PC-9 (cell line): Measurements from ENCODE around the gene MYO7B. TPM values are rescaled to one million over a fixed set of nuclear protein-coding genes. Genes with fewer than 3 reads are reported as not detected.

Source experiments
- BruUV-seq: library from RNA; stranded (reverse); fragments of 400-500 nt; replicated peaks from 2 replicates; lab custom pipeline; 2021; lab: Mats Ljungman, UMichigan
- CTCF ChIA-PET: fragments of 300-600 bp; sonication (Branson Sonifier 250); formaldehyde crosslinking; loops from one replicate; lab custom pipeline; 2022; ENCODE audit warnings: antibody characterized with exemption; lab: Charles Lee
- POLR2A ChIA-PET: fragments of 300-600 bp; sonication (Branson Sonifier 250); formaldehyde crosslinking; loops from one replicate; lab custom pipeline; 2022; ENCODE audit warnings: antibody characterized with exemption; ENCODE audit not compliant: unreplicated experiment; lab: Charles Lee
- DNase-seq, 2 experiments: peaks; one replicate each; pipeline versions ENCODE4 v3.0.0 to v3.0.0-alpha.2; 2015 to 2022; ENCODE audit warnings: mixed read lengths in 1 of 2
- H2AFZ ChIP-seq: fragments of 200-600 bp; sonication (generic); 2 replicates; pipeline ENCODE4 v1.8.1; 2017; ENCODE audit warnings: antibody characterized with exemption
- H3F3A ChIP-seq: fragments of 200-600 bp; sonication (generic); 2 replicates; pipeline ENCODE4 v1.8.1; 2017; ENCODE audit warnings: antibody characterized with exemption, mild to moderate bottlenecking, low read depth; ENCODE audit not compliant: insufficient read depth
- H3K27ac ChIP-seq: fragments of 200-600 bp; sonication (generic); 2 replicates; pipeline ENCODE4 v1.6.1; 2016; ENCODE audit warnings: mixed run types
- H3K27me3 ChIP-seq: fragments of 200-600 bp; sonication (generic); 2 replicates; pipeline ENCODE4 v1.6.1; 2016; ENCODE audit warnings: low read depth, mixed run types; ENCODE audit not compliant: insufficient read depth
- H3K36me3 ChIP-seq: fragments of 200-600 bp; sonication (generic); 2 replicates; pipeline ENCODE4 v1.6.1; 2016; ENCODE audit warnings: low read depth, mixed run types
- H3K4me1 ChIP-seq: fragments of 200-600 bp; sonication (generic); replicated peaks from 2 replicates; pipeline ENCODE4 v1.6.1; 2016; ENCODE audit warnings: mixed run types; ENCODE audit not compliant: insufficient read depth
- H3K4me2 ChIP-seq: fragments of 200-600 bp; sonication (generic); 2 replicates; pipeline ENCODE4 v1.6.1; 2017; ENCODE audit warnings: mixed run types
- H3K4me3 ChIP-seq: fragments of 200-600 bp; sonication (generic); 2 replicates; pipeline ENCODE4 v1.6.1; 2016; ENCODE audit warnings: mixed run types
- H3K79me2 ChIP-seq: fragments of 200-600 bp; sonication (generic); 2 replicates; pipeline ENCODE4 v1.6.1; 2017; ENCODE audit warnings: low read depth, mixed run types
- H3K9me2 ChIP-seq: fragments of 200-600 bp; sonication (generic); 2 replicates; pipeline ENCODE4 v1.8.1; 2017; ENCODE audit warnings: mild to moderate bottlenecking; ENCODE audit not compliant: insufficient read depth
- H3K9me3 ChIP-seq: fragments of 200-600 bp; sonication (generic); 2 replicates; pipeline ENCODE4 v1.8.1; 2016; ENCODE audit warnings: low read depth; ENCODE audit not compliant: insufficient read depth
- H4K20me1 ChIP-seq: fragments of 200-600 bp; sonication (generic); 2 replicates; pipeline ENCODE4 v1.8.1; 2017; ENCODE audit not compliant: insufficient read depth
- CTCF ChIP-seq: fragments of 200-600 bp; sonication (generic); conservative IDR thresholded peaks from 2 replicates; pipeline ENCODE4 v1.6.1; 2017; ENCODE audit warnings: mixed run types, antibody characterized with exemption, mild to moderate bottlenecking, moderate library complexity
- EZH2 ChIP-seq: fragments of 200-600 bp; sonication (generic); IDR thresholded peaks from 2 replicates; pipeline ENCODE4 v1.8.0; 2017; ENCODE audit warnings: antibody characterized with exemption, low read depth
- intact Hi-C: fragments of 100-400 bp; cut with micrococcal nuclease; formaldehyde crosslinking; loops from one replicate; pipeline ENCODE4 v1.10.0; 2022; ENCODE audit not compliant: unreplicated experiment
- total RNA-seq: library from RNA; stranded (reverse); gene quantifications from 2 replicates; pipeline ENCODE4 v1.2.3, GENCODE V29; 2021

The MYO7B gene
- total RNA-seq, 1 experiment from 2014 or later = not detected

- Histone ChIP-seq H3K4me2 (no peak overlapping the region), H3K79me2 (no peaks in the 10 kb centered on the region), H3F3A (no peaks in the 10 kb centered on the region), H3K27ac (no peak overlapping the region), H3K4me3 (no peak overlapping the region), H3K9me3 (no peaks in the 10 kb centered on the region), H3K4me1 (no peaks in the 10 kb centered on the region), H3K9me2 (no peaks in the 10 kb centered on the region), H3K27me3 (peaks cover 67% of the 10 kb centered on the region), H3K36me3 (no peaks in the 10 kb centered on the region), H2AFZ (no peak overlapping the region), H4K20me1 (no peaks in the 10 kb centered on the region)
- TF ChIP-seq EZH2 = no peak
- no peak for TF ChIP-seq CTCF
- DNase-seq = no peak
- ChIA-PET POLR2A (no interaction called here), CTCF (no interaction called here)
- intact Hi-C loops = no loop called here
- BruUV-seq = no TSS peak
These were observed 10.3 kb downstream of the MYO7B start for GRCh38 chr2:127545796-127546195.

GRCh38 chr2:127546797-127547196 is 11.3 kb downstream of the MYO7B start:
- intact Hi-C loops = no loop called here
- DNase-seq = no peak
- Histone ChIP-seq H4K20me1 (no peaks in the 10 kb centered on the region), H3K4me1 (no peaks in the 10 kb centered on the region), H3K27ac (no peak overlapping the region), H3F3A (no peaks in the 10 kb centered on the region), H3K9me3 (no peaks in the 10 kb centered on the region), H3K36me3 (no peaks in the 10 kb centered on the region), H3K79me2 (no peaks in the 10 kb centered on the region), H3K9me2 (no peaks in the 10 kb centered on the region), H2AFZ (no peak overlapping the region), H3K4me2 (no peak overlapping the region), H3K4me3 (no peak overlapping the region), H3K27me3 (peaks cover 57% of the 10 kb centered on the region)
- no TSS peak for BruUV-seq
- ChIA-PET POLR2A (no interaction called here), CTCF (no interaction called here)
- TF ChIP-seq CTCF (no peak), EZH2 (no peak)

- ChIA-PET CTCF (no interaction called here), POLR2A (interaction anchor here (0.5 kb wide), 1 partner anchor 25 kb away, joined by 3 read pairs; the partner anchor contains the start of gene IWS1)
- H3K4me1 ChIP-seq = no peaks in the 10 kb centered on the region
- TF ChIP-seq EZH2 (no peak), CTCF (no peak)
- no peak overlapping the region for H3K4me2 ChIP-seq
- no peak overlapping the region for H3K4me3 ChIP-seq
- no peak overlapping the region for H3K27ac ChIP-seq
- no peak overlapping the region for H2AFZ ChIP-seq
- no TSS peak for BruUV-seq
- no peak for DNase-seq
- H3K36me3 ChIP-seq = no peaks in the 10 kb centered on the region
- H3K9me2 ChIP-seq = no peaks in the 10 kb centered on the region
- intact Hi-C loops = no loop called here
- peaks cover 71% of the 10 kb centered on the region for H3K27me3 ChIP-seq
- H4K20me1 ChIP-seq = no peaks in the 10 kb centered on the region
- H3K79me2 ChIP-seq = no peaks in the 10 kb centered on the region
- H3K9me3 ChIP-seq = no peaks in the 10 kb centered on the region; the same call in 1 of the 2 replicates
- no peaks in the 10 kb centered on the region for H3F3A ChIP-seq
These were observed 15.9 kb downstream of the MYO7B start for GRCh38 chr2:127551221-127551930.
